B cell (primary cell): ENCODE measurements around the gene FCER1A. TPM values are rescaled to one million over a fixed set of nuclear protein-coding genes. Genes with fewer than 3 reads are reported as not detected.
"Not testable (repeated sequence)": the region's sequence is repeated elsewhere in the genome, so short reads cannot be mapped to it uniquely, and the experiment has no call there.

Source experiments
- ATAC-seq: fragments of 200-7000 bp; cut with Tn5 transposase; one replicate; pipeline ENCODE4 v1.10.0; 2021; ENCODE audit warnings: low read depth, mild to moderate bottlenecking, moderate number of reproducible peaks, moderate library complexity
- CTCF ChIA-PET: fragments of 350-600 bp; sonication (Branson Sonifier 250); formaldehyde crosslinking; loops from one replicate; lab custom pipeline; 2021; ENCODE audit warnings: antibody characterized with exemption, inconsistent platforms; lab: Charles Lee
- POLR2A ChIA-PET: fragments of 350-600 bp; sonication (Branson Sonifier 250); formaldehyde crosslinking; loops from one replicate; lab custom pipeline; 2021; ENCODE audit warnings: antibody characterized with exemption; lab: Charles Lee
- DNase-seq: peaks from one replicate; pipeline ENCODE4 v3.0.0; 2013
- H2AFZ ChIP-seq: 2 replicates; pipeline ENCODE4 v1.6.1; 2012; ENCODE audit warnings: mild to moderate bottlenecking, low read depth, low read length; ENCODE audit not compliant: insufficient read depth, poor library complexity, severe bottlenecking
- H3K27ac ChIP-seq, 2 donors: 1 replicate in 1 of 2; 2 replicates in 1 of 2; pipeline ENCODE4 v1.5.1; 2012 to 2013; ENCODE audit warnings: low read length in 2 of 2, mild to moderate bottlenecking in 2 of 2, moderate library complexity in 1 of 2
- H3K27me3 ChIP-seq, 4 experiments: fragments of 200-600 bp in 1 of 4; sonication (generic) in 1 of 4; replicated peaks in 1 of 4; 1 replicate in 2 of 4; 2 replicates in 2 of 4; pipeline versions ENCODE4 v1.6.1 to v1.7.0; 2013 to 2016; ENCODE audit warnings: low read length in 3 of 4, mild to moderate bottlenecking in 2 of 4, mixed read lengths in 1 of 4, moderate library complexity in 1 of 4; ENCODE audit not compliant: insufficient read depth in 4 of 4, control insufficient read depth in 3 of 4; ENCODE audit errors: control extremely low read depth in 1 of 4
- H3K36me3 ChIP-seq, 2 experiments: replicated peaks in 1 of 2; 1 replicate in 1 of 2; 2 replicates in 1 of 2; pipeline versions ENCODE4 v1.6.1 to v1.7.1; 2013; ENCODE audit warnings: low read length in 1 of 2; ENCODE audit not compliant: insufficient read depth in 2 of 2, control insufficient read depth in 1 of 2; ENCODE audit errors: control extremely low read depth in 1 of 2, extremely low read depth in 1 of 2
- H3K4me1 ChIP-seq, 2 donors: fragments of 200-600 bp in 1 of 2; sonication (generic) in 1 of 2; 1 replicate in 1 of 2; 2 replicates in 1 of 2; pipeline versions ENCODE4 v1.5.1 to v1.6.1; 2013 to 2017; ENCODE audit warnings: low read length in 2 of 2; ENCODE audit not compliant: control insufficient read depth in 2 of 2, insufficient read depth in 2 of 2
- H3K4me2 ChIP-seq: replicated peaks from 2 replicates; pipeline ENCODE3; 2012; ENCODE audit warnings: mild to moderate bottlenecking, low read depth, low read length; ENCODE audit not compliant: poor library complexity, severe bottlenecking
- H3K4me3 ChIP-seq, 5 experiments: fragments of 200-600 bp in 1 of 5; sonication (generic) in 1 of 5; 1 replicate in 3 of 5; 2 replicates in 2 of 5; pipeline versions ENCODE4 v1.5.1 to v1.7.0; 2011 to 2016; ENCODE audit warnings: low read length in 4 of 5, mild to moderate bottlenecking in 4 of 5, low read depth in 2 of 5, control low read depth in 1 of 5, moderate library complexity in 1 of 5; ENCODE audit not compliant: insufficient read depth in 1 of 5; ENCODE audit errors: control extremely low read depth in 1 of 5, extremely low read depth in 1 of 5
- H3K79me2 ChIP-seq: fragments of 200-600 bp; sonication (generic); one replicate; pipeline ENCODE4 v1.6.0; 2016; ENCODE audit warnings: low read length; ENCODE audit not compliant: control insufficient read depth, insufficient read depth
- H3K9ac ChIP-seq: fragments of 200-600 bp; sonication (generic); 2 replicates; pipeline ENCODE4 v1.6.1; 2017; ENCODE audit warnings: mild to moderate bottlenecking, low read length, moderate library complexity
- H3K9me3 ChIP-seq, 3 donors: one replicate each; pipeline versions ENCODE4 v1.6.1 to v1.7.1; 2013; ENCODE audit warnings: low read length in 2 of 3; ENCODE audit not compliant: control insufficient read depth in 2 of 3, insufficient read depth in 1 of 3; ENCODE audit errors: control extremely low read depth in 1 of 3
- H4K20me1 ChIP-seq: 2 replicates; pipeline ENCODE4 v1.6.0; 2012; ENCODE audit warnings: mild to moderate bottlenecking, low read length; ENCODE audit not compliant: insufficient read depth, control insufficient read depth, poor library complexity, severe bottlenecking
- H3K27ac Mint-ChIP-seq: one replicate; pipeline ENCODE4 v1.8.0; 2021; ENCODE audit warnings: mixed read lengths
- H3K27me3 Mint-ChIP-seq: one replicate; pipeline ENCODE4 v1.8.0; 2021; ENCODE audit warnings: mixed read lengths
- H3K4me1 Mint-ChIP-seq: one replicate; pipeline ENCODE4 v1.8.0; 2021; ENCODE audit warnings: mixed read lengths
- H3K4me3 Mint-ChIP-seq: one replicate; pipeline ENCODE4 v1.8.0; 2021; ENCODE audit warnings: mixed read lengths
- H3K9me3 Mint-ChIP-seq: one replicate; pipeline ENCODE4 v1.8.0; 2022; ENCODE audit warnings: mixed read lengths; ENCODE audit not compliant: insufficient read depth
- CTCF ChIP-seq: fragments of 200-600 bp; IDR thresholded peaks from one replicate; pipeline ENCODE4 v1.8.0; 2022; ENCODE audit warnings: antibody characterized with exemption, mild to moderate bottlenecking
- EZH2 ChIP-seq: IDR thresholded peaks from 2 replicates; pipeline ENCODE4 v1.6.1; 2012; ENCODE audit warnings: borderline replicate concordance, low read depth, mild to moderate bottlenecking, moderate library complexity, low read length; ENCODE audit not compliant: insufficient read depth, poor library complexity, severe bottlenecking
- WGBS: methylation state at CpG from one replicate; pipeline ENCODE4 v1.1.5; 2013; ENCODE audit warnings: missing lambda C conversion rate; ENCODE audit not compliant: insufficient coverage; 5-methylcytosine and 5-hydroxymethylcytosine counted together
- intact Hi-C: fragments of 100-400 bp; cut with micrococcal nuclease; formaldehyde crosslinking; loops from one replicate; pipeline ENCODE4 v1.10.0; 2022
- polyA plus RNA-seq: library from polyadenylated mRNA; depleted of rRNA; stranded (reverse); fragments of >200 nt; gene quantifications from 2 replicates; pipeline ENCODE4 v1.2.3, GENCODE V29; 2012
- total RNA-seq, 2 donors: library from RNA; stranded (reverse); fragments of 120-200 nt in 1 of 2; gene quantifications; 1 replicate in 1 of 2; 2 replicates in 1 of 2; pipeline versions ENCODE4 v1.2.3 to v1.2.4, GENCODE V29; 2013 to 2022

FCER1A gene
- total and polyA plus RNA-seq, 2 donors (not counting 1 experiment from before 2014, with no cell fraction given) = 0.69 TPM; not detected in 1

GRCh38 chr1:159342761-159343425 is 40.8 kb downstream of the FCER1A start:
- no peak for TF ChIP-seq EZH2
- no peak for TF ChIP-seq CTCF

GRCh38 chr1:159349374-159349773 is 47.2 kb downstream of the FCER1A start:
- H3K27ac Mint-ChIP-seq, POLR2A ChIA-PET, H3K4me1 ChIP-seq, H3K4me2 ChIP-seq, H3K27me3 ChIP-seq, H4K20me1 ChIP-seq, H3K9ac ChIP-seq, H3K9me3 ChIP-seq, CTCF ChIA-PET, H3K79me2 ChIP-seq, H3K27ac ChIP-seq, H3K9me3 Mint-ChIP-seq, ATAC-seq, DNase-seq, H3K4me1 Mint-ChIP-seq, H2AFZ ChIP-seq, H3K4me3 Mint-ChIP-seq, H3K36me3 ChIP-seq, H3K4me3 ChIP-seq, intact Hi-C loops: not testable (repeated sequence)
- WGBS = 100% methylated on average over 1 of the region's 3 CpGs
- peaks cover 18% of the 10 kb centered on the region for H3K27me3 Mint-ChIP-seq

More at GRCh38 chr1:159342761-159343425, 40.8 kb downstream of the FCER1A start:
- H4K20me1 ChIP-seq = no peaks in the 10 kb centered on the region
- POLR2A ChIA-PET = no interaction called here
- H3K4me2 ChIP-seq = no peak overlapping the region
- no peak overlapping the region for H3K27ac Mint-ChIP-seq
- ATAC-seq (no peak), DNase-seq (no peak)
- intact Hi-C loops = no loop called here
- no peaks in the 10 kb centered on the region for H3K79me2 ChIP-seq
- no peak overlapping the region for H3K4me3 Mint-ChIP-seq
- H3K9me3 ChIP-seq = no peaks in the 10 kb centered on the region
- 100% methylated on average over 1 of the region's 4 CpGs for WGBS
- H3K9ac ChIP-seq = no peak overlapping the region
- no peaks in the 10 kb centered on the region for H3K36me3 ChIP-seq
- CTCF ChIA-PET = no interaction called here
- H3K27ac ChIP-seq = no peak overlapping the region
- peaks cover 28% of the 10 kb centered on the region for H3K27me3 Mint-ChIP-seq
- H2AFZ ChIP-seq = no peak overlapping the region
- H3K27me3 ChIP-seq = peaks cover 0 to 4% (median 2%) of the 10 kb centered on the region in 4 experiments
- no peak overlapping the region for H3K4me3 ChIP-seq
- no peaks in the 10 kb centered on the region for H3K9me3 Mint-ChIP-seq
- no peaks in the 10 kb centered on the region for H3K4me1 ChIP-seq
- H3K4me1 Mint-ChIP-seq = no peaks in the 10 kb centered on the region
